DOHH2 (cell line): ENCODE data around the gene CRIM1.

Experiments
- H3F3A ChIP-seq: fragments of 200-600 bp; sonication (generic), shearing (Covaris generic); 2 replicates; pipeline ENCODE4 v1.6.0; 2016; ENCODE audit warnings: antibody characterized with exemption, mild to moderate bottlenecking; ENCODE audit not compliant: control insufficient read depth, insufficient read depth
- H3K27ac ChIP-seq: fragments of 200-600 bp; sonication (generic); 2 replicates; pipeline ENCODE4 v1.5.1; 2014; ENCODE audit warnings: low read depth, mild to moderate bottlenecking, low read length, moderate library complexity
- H3K27me3 ChIP-seq: fragments of 200-600 bp; sonication (generic); 2 replicates; pipeline ENCODE4 v1.6.1; 2014; ENCODE audit warnings: mild to moderate bottlenecking, low read length, mixed read lengths; ENCODE audit not compliant: control insufficient read depth
- H3K36me3 ChIP-seq: fragments of 200-600 bp; sonication (generic); 2 replicates; pipeline ENCODE4 v1.6.1; 2014; ENCODE audit warnings: mild to moderate bottlenecking, low read length, moderate library complexity, mixed read lengths; ENCODE audit not compliant: control insufficient read depth
- H3K4me1 ChIP-seq: fragments of 200-600 bp; sonication (generic); 2 replicates; pipeline ENCODE4 v1.6.1; 2014; ENCODE audit warnings: mild to moderate bottlenecking, low read length, mixed read lengths; ENCODE audit not compliant: control insufficient read depth
- H3K4me2 ChIP-seq: fragments of 200-600 bp; sonication (generic); 2 replicates; pipeline ENCODE4 v1.6.0; 2014; ENCODE audit warnings: mild to moderate bottlenecking, low read length, moderate library complexity
- H3K4me3 ChIP-seq: fragments of 200-600 bp; sonication (generic); 2 replicates; pipeline ENCODE4 v1.5.1; 2014; ENCODE audit warnings: mild to moderate bottlenecking, low read length, mixed read lengths
- H3K79me2 ChIP-seq: fragments of 200-600 bp; sonication (generic); 2 replicates; pipeline ENCODE4 v1.6.1; 2014; ENCODE audit warnings: mild to moderate bottlenecking, low read length, mixed read lengths; ENCODE audit not compliant: control insufficient read depth
- H3K9me2 ChIP-seq: fragments of 200-600 bp; sonication (generic); replicated peaks from 2 replicates; pipeline ENCODE4 v1.6.1; 2014; ENCODE audit warnings: mild to moderate bottlenecking, low read length, mixed read lengths; ENCODE audit not compliant: control insufficient read depth
- H3K9me3 ChIP-seq: fragments of 200-600 bp; sonication (generic); 2 replicates; pipeline ENCODE4 v1.6.1; 2014; ENCODE audit warnings: antibody characterized with exemption, low read length, mixed read lengths; ENCODE audit not compliant: control insufficient read depth, insufficient read depth
- H4K20me1 ChIP-seq: fragments of 200-600 bp; sonication (generic); 2 replicates; pipeline ENCODE4 v1.6.0; 2014; ENCODE audit warnings: low read depth, mild to moderate bottlenecking, antibody characterized with exemption, low read length, moderate library complexity; ENCODE audit not compliant: control insufficient read depth, insufficient read depth
- EZH2phosphoT487 ChIP-seq: fragments of 200-600 bp; sonication (generic); IDR thresholded peaks from 2 replicates; pipeline ENCODE4 v1.6.1; 2017; ENCODE audit warnings: borderline replicate concordance, mild to moderate bottlenecking, antibody characterized with exemption, low read length, moderate library complexity, mixed read lengths
- TF ChIP-seq, protein P1 (sequence below): fragments of 200-600 bp; sonication (generic); IDR thresholded peaks from one replicate; pipeline ENCODE4 v1.5.1; 2014; ENCODE audit warnings: antibody characterized with exemption, mild to moderate bottlenecking, low read depth, low read length; ENCODE audit not compliant: poor library complexity, severe bottlenecking

Gene CRIM1

DNA sequence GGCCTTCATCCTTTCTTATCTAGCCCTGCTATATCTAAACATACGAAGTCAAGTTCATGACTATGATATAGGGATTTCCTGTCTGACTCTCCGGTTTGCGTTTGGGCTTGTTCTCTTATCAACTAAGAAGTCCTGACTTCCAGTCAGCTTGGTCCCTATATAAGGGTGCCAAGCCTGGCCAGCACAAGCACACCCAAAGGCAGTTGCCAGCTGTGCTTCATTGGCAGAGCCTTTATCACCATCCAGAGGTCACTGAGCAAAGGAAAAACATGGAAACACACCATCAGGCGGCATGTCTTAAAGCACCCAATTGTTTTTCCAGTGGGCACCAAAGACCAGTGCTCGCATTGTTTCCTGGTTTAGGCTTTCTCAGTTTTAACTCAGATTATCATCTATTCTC is 169.7 kb downstream of the CRIM1 start:
- no peaks in the 10 kb centered on the region for H3K4me1 ChIP-seq
- no peak overlapping the region for H3K4me2 ChIP-seq
- peaks cover 54% of the 10 kb centered on the region for H3K36me3 ChIP-seq
- no peaks in the 10 kb centered on the region for H3K27me3 ChIP-seq
- TF ChIP-seq EZH2phosphoT487: no peak
- TF ChIP-seq, protein P1, sequence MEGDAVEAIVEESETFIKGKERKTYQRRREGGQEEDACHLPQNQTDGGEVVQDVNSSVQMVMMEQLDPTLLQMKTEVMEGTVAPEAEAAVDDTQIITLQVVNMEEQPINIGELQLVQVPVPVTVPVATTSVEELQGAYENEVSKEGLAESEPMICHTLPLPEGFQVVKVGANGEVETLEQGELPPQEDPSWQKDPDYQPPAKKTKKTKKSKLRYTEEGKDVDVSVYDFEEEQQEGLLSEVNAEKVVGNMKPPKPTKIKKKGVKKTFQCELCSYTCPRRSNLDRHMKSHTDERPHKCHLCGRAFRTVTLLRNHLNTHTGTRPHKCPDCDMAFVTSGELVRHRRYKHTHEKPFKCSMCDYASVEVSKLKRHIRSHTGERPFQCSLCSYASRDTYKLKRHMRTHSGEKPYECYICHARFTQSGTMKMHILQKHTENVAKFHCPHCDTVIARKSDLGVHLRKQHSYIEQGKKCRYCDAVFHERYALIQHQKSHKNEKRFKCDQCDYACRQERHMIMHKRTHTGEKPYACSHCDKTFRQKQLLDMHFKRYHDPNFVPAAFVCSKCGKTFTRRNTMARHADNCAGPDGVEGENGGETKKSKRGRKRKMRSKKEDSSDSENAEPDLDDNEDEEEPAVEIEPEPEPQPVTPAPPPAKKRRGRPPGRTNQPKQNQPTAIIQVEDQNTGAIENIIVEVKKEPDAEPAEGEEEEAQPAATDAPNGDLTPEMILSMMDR: no peak
- H3K79me2 ChIP-seq: no peaks in the 10 kb centered on the region
- no peaks in the 10 kb centered on the region for H4K20me1 ChIP-seq
- H3K4me3 ChIP-seq: no peak overlapping the region
- no peaks in the 10 kb centered on the region for H3K9me3 ChIP-seq
- H3F3A ChIP-seq: no peaks in the 10 kb centered on the region
- no peaks in the 10 kb centered on the region for H3K9me2 ChIP-seq
- no peak overlapping the region for H3K27ac ChIP-seq

DNA sequence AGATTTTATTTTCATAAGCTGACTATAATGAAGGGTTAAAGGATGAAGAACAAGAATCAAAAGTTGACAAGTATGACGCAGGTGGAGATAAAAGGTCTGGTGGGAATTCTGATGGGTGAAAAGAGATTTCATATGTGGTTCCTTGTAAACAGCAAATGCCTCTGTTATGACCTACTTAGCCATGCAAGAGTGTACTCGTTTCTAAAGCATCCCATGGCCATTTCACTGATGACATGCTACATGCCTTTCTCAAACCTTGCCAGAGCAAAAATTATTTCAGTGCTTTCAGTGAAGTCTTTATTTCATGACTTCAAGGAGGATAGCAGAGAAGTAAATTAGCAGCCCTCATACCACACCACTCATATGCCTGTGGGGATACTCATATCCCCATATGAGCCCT is 170.6 kb downstream of the CRIM1 start:
- H3K4me2 ChIP-seq: no peak overlapping the region
- H4K20me1 ChIP-seq: no peaks in the 10 kb centered on the region
- H3K4me3 ChIP-seq: no peak overlapping the region
- no peak overlapping the region for H3K27ac ChIP-seq
- H3K79me2 ChIP-seq: no peaks in the 10 kb centered on the region
- H3K4me1 ChIP-seq: no peaks in the 10 kb centered on the region
- peaks cover 51% of the 10 kb centered on the region for H3K36me3 ChIP-seq
- no peaks in the 10 kb centered on the region for H3K27me3 ChIP-seq
- TF ChIP-seq, protein P1: no peak
- TF ChIP-seq EZH2phosphoT487: no peak
- no peaks in the 10 kb centered on the region for H3K9me2 ChIP-seq
- H3F3A ChIP-seq: no peaks in the 10 kb centered on the region
- H3K9me3 ChIP-seq: no peaks in the 10 kb centered on the region

DNA sequence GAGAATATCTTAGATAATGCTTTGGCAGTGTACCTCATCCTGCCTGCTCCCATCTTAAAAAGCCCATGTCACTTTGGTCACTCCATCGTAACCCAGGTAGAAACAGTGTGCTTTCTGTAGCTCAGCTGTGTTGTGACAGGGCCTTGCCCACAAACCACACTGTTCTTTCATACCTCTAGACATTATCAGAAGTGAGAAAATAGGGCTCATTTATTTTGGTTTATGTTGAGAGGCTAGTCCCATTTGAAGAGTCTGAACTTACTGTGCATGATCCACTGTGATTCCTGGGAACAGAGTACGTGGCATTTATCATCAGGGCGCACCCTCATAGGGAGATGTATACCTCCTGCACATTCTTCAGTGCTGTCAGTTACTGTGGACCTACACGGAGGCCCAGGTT is 172.7 kb downstream of the CRIM1 start:
- H3K4me3 ChIP-seq: no peak overlapping the region
- H3K36me3 ChIP-seq: peaks cover 47% of the 10 kb centered on the region
- H3K27me3 ChIP-seq: no peaks in the 10 kb centered on the region
- H3K9me3 ChIP-seq: no peaks in the 10 kb centered on the region
- H3K4me1 ChIP-seq: no peaks in the 10 kb centered on the region
- no peak overlapping the region for H3K4me2 ChIP-seq
- TF ChIP-seq, protein P1: no peak
- no peak for TF ChIP-seq EZH2phosphoT487
- H3K27ac ChIP-seq: no peak overlapping the region
- no peaks in the 10 kb centered on the region for H3K79me2 ChIP-seq
- H3K9me2 ChIP-seq: no peaks in the 10 kb centered on the region
- no peaks in the 10 kb centered on the region for H4K20me1 ChIP-seq
- no peaks in the 10 kb centered on the region for H3F3A ChIP-seq
